ENCODE results near the gene EPHB3.
"Not testable (repeated sequence)": the region's sequence is repeated elsewhere in the genome, so short reads cannot be mapped to it uniquely, and the experiment has no call there.

The EPHB3 gene

GRCh38 chr3:184609476-184610244 is 48.1 kb downstream of the EPHB3 start:
- Histone ChIP-seq H3K36me3 (ENCODE audit: insufficient read depth, low read length) (no peaks in the 10 kb centered on the region), H3K9me3 (ENCODE audit: low read length) (no peaks in the 10 kb centered on the region), H3K27me3 (ENCODE audit: control insufficient read depth in 1 of 2, insufficient read depth in 2 of 2, low read length in 2 of 2) (peaks cover 3 to 11% of the 10 kb centered on the region in 2 donors), H3K9ac (ENCODE audit: low read length) (no peak overlapping the region), H3K4me1 (ENCODE audit: insufficient read depth, low read length) (peaks cover 7% of the 10 kb centered on the region), H3K27ac (ENCODE audit: low read depth, low read length) (no peak overlapping the region), H3K4me3 (ENCODE audit: low read depth in 1 of 2, low read length in 2 of 2) (no peak overlapping the region)

DNA sequence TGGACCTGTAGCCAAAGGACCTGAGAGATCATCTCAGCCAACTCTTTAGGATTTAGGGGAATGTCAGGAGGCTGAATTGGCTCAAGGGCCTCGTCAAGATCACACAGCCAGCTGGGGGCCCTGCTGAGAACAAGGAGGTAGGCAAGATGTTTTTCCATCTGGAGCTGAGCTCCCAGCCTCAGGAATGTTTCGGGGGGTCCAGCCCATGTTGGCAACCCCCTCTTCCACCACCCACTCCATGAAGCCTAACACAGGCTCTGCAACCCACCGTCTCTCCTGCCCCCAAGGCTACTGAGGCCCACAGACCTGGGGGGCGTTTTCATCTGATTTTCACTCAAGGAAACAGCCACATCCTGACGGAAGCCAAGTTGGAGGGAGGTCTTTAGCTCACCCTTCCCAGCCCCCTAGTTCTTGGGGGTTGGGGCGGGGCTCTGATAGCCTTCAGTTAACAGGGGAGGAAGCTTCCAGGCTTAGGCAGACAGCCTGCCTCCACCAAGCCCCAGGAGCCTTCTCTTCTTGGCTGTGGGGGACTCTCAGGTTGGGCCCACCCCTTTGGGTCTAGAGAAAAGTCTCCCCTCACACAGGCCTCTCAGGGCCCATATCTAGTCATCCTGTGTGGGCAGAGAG is 48.8 kb downstream of the EPHB3 start:
- Histone ChIP-seq H3K4me1 (ENCODE audit: insufficient read depth, low read length) (no peaks in the 10 kb centered on the region), H3K4me3 (ENCODE audit: low read depth in 1 of 2, low read length in 2 of 2) (no peak overlapping the region), H3K36me3 (ENCODE audit: insufficient read depth, low read length) (no peaks in the 10 kb centered on the region), H3K9ac (ENCODE audit: low read length) (no peak overlapping the region), H3K27me3 (ENCODE audit: control insufficient read depth in 1 of 2, insufficient read depth in 2 of 2, low read length in 2 of 2) (peaks cover 0 to 4% of the 10 kb centered on the region in 2 donors), H3K9me3 (ENCODE audit: low read length) (no peaks in the 10 kb centered on the region), H3K27ac (ENCODE audit: low read depth, low read length) (no peak overlapping the region)

DNA sequence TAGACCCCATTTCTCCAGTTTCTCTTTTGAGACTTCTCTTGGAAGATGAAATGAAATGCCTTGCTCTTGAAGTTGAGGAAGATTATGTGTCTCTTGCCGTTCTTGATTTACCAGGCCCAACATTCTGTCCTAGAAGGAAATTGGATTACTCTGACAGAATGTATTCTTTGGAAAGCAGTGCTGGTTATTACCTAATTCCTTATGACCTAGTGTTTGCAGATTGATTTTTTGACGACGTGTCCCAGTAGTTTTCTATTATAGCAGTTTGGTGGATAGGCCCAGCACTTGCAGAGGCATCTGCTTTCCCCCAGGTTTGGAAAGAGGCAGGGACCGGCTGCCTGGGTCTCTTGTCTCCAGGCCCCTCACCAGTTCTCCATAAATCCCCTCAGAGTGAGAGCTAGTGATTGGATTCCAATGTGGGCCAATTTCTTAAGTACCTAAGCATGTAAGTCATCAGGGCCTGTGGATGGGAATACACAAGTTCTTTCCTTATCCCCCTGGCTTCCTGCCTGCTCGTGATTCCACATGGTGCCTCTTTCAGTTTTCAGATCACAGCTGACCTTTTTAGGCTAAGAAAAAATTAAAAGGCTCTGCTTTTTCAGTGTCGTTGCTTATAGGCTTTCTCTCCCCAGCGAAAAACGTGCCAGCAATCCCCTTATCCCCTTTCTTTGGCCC is 50.2 kb downstream of the EPHB3 start:
- peaks cover 0 to 4% of the 10 kb centered on the region in 2 donors for H3K27me3 ChIP-seq (ENCODE audit: control insufficient read depth in 1 of 2, insufficient read depth in 2 of 2, low read length in 2 of 2)
- no peaks in the 10 kb centered on the region for H3K9me3 ChIP-seq (ENCODE audit: low read length)
- no peaks in the 10 kb centered on the region for H3K36me3 ChIP-seq (ENCODE audit: insufficient read depth, low read length)
- H3K4me1 ChIP-seq (ENCODE audit: insufficient read depth, low read length): no peaks in the 10 kb centered on the region
- H3K27ac ChIP-seq (ENCODE audit: low read depth, low read length): no peak overlapping the region
- no peak overlapping the region for H3K9ac ChIP-seq (ENCODE audit: low read length)
- no peak overlapping the region for H3K4me3 ChIP-seq (ENCODE audit: low read depth in 1 of 2, low read length in 2 of 2)

- Histone ChIP-seq H3K9ac (ENCODE audit: low read length) (no peak overlapping the region), H3K4me3 (ENCODE audit: low read depth in 1 of 2, low read length in 2 of 2) (no peak overlapping the region), H3K36me3 (ENCODE audit: insufficient read depth, low read length) (no peaks in the 10 kb centered on the region), H3K27me3 (ENCODE audit: control insufficient read depth in 1 of 2, insufficient read depth in 2 of 2, low read length in 2 of 2) (no peaks in the 10 kb centered on the region), H3K4me1 (ENCODE audit: insufficient read depth, low read length) (peaks cover 10% of the 10 kb centered on the region), H3K27ac (ENCODE audit: low read depth, low read length) (no peak overlapping the region), H3K9me3 (ENCODE audit: low read length) (no peaks in the 10 kb centered on the region)
Measured at GRCh38 chr3:184615396-184615795, 53.8 kb downstream of the EPHB3 start.

DNA sequence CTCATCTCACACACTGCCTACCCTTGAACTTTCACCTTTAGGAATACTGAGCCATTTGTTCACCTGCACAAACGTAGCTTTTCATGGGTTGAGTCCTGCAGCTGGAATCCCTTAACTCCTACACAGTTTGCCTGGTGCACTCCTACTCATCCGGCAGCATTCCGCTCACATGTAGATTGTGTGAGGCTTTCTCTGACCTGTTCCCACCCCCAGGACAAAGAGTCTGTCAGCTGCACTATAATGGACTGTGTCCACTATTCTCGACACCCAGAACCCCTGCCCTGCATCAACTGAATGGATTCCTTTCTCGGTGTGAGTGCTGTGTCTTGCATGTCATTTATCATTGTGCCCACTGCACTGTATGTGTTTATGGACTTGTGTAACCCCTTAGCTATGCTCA is 54.9 kb downstream of the EPHB3 start:
- Histone ChIP-seq H3K36me3 (ENCODE audit: insufficient read depth, low read length) (no peaks in the 10 kb centered on the region), H3K4me3 (ENCODE audit: low read depth in 1 of 2, low read length in 2 of 2) (no peak overlapping the region), H3K27me3 (ENCODE audit: control insufficient read depth in 1 of 2, insufficient read depth in 2 of 2, low read length in 2 of 2) (no peaks in the 10 kb centered on the region), H3K4me1 (ENCODE audit: insufficient read depth, low read length) (peaks cover 11% of the 10 kb centered on the region), H3K9me3 (ENCODE audit: low read length) (no peaks in the 10 kb centered on the region), H3K9ac (ENCODE audit: low read length) (no peak overlapping the region), H3K27ac (ENCODE audit: low read depth, low read length) (no peak overlapping the region)

DNA sequence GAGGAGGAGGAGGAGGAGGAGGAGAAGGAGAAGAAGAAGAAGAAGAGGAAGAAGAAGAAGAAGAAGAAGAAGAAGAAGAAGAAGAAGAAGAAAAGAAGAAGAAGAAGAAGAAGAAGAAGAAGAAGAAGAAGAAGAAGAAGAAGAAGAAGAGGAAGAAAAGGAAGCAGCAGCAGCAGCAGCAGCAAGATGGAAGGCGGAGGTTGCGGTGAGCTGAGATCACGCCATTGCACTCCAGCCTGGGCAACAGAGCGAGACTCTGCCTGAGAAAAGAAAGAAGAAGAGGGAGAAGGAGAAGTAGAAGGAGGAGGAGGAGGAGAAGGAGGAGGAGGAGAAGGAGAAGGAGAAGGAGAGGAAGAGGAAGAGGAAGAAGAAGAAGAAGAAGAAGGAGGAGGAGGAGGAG is 55.7 kb downstream of the EPHB3 start:
- not testable (repeated sequence) for H3K9ac ChIP-seq (ENCODE audit: low read length); H3K36me3 ChIP-seq (ENCODE audit: insufficient read depth, low read length); H3K9me3 ChIP-seq (ENCODE audit: low read length); H3K4me3 ChIP-seq (ENCODE audit: low read depth in 1 of 2, low read length in 2 of 2); H3K27me3 ChIP-seq (ENCODE audit: control insufficient read depth in 1 of 2, insufficient read depth in 2 of 2, low read length in 2 of 2); H3K27ac ChIP-seq (ENCODE audit: low read depth, low read length)
- peaks cover 11% of the 10 kb centered on the region for H3K4me1 ChIP-seq (ENCODE audit: insufficient read depth, low read length)

DNA sequence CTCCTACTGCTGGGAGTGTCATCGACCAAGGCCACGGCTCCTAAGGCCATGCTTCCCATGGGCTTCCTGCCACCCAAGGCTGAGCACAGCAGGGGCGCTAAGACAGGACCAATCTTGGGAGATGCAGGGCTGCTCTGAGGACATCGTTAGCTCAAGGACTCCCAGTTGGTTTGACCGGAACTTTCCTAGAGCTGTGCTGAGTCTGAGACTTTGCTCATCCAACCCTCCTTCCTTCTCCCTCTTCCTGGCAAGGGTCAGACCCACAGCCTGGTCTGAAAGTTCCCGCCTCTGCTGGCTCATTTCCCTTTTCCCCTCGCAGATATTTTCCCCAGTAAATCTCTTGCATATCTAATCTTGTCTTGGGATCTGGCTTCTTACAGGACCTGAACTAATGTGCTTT is 57.2 kb downstream of the EPHB3 start:
- Histone ChIP-seq H3K36me3 (ENCODE audit: insufficient read depth, low read length) (no peaks in the 10 kb centered on the region), H3K4me1 (ENCODE audit: insufficient read depth, low read length) (peaks cover 11% of the 10 kb centered on the region), H3K9me3 (ENCODE audit: low read length) (no peaks in the 10 kb centered on the region), H3K9ac (ENCODE audit: low read length) (no peak overlapping the region), H3K27ac (ENCODE audit: low read depth, low read length) (no peak overlapping the region), H3K4me3 (ENCODE audit: low read depth in 1 of 2, low read length in 2 of 2) (no peak overlapping the region), H3K27me3 (ENCODE audit: control insufficient read depth in 1 of 2, insufficient read depth in 2 of 2, low read length in 2 of 2) (no peaks in the 10 kb centered on the region)

GRCh38 chr3:184619369-184619768 is 57.8 kb downstream of the EPHB3 start:
- Histone ChIP-seq H3K4me1 (ENCODE audit: insufficient read depth, low read length) (peaks cover 11% of the 10 kb centered on the region), H3K9me3 (ENCODE audit: low read length) (no peaks in the 10 kb centered on the region), H3K27me3 (ENCODE audit: control insufficient read depth in 1 of 2, insufficient read depth in 2 of 2, low read length in 2 of 2) (no peaks in the 10 kb centered on the region), H3K4me3 (ENCODE audit: low read depth in 1 of 2, low read length in 2 of 2) (no peak overlapping the region), H3K27ac (ENCODE audit: low read depth, low read length) (no peak overlapping the region), H3K9ac (ENCODE audit: low read length) (no peak overlapping the region), H3K36me3 (ENCODE audit: insufficient read depth, low read length) (no peaks in the 10 kb centered on the region)

DNA sequence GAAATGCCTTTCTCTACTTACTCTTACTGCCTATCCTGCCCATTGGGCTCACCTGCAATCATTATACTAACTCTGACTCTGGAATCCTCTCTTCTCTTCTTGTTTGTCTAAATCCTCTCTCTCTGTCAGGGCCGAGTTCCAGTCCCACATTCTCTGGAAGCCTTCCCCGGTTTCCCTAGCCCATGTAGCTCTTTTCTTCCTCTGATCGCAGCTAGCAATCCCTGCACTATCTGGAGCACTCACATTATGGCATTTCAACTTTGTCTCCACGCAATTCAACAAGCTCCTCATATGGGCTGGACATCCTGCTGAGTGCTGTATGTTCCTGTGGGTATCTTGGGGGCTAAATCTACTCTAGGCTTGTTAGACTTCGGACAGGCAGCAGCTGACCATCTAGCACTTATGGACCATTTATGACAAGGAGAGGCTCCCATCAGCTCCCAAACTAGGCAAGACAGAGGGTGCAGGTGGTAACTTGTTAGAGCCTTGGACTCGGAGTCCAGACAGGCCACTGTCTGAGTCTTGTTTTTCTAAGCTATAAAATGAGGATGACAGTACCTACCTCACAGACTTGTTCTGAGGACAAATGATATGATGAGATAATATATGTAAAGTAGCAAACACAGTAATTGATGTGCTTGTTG is 58.3 kb downstream of the EPHB3 start:
- H3K9ac ChIP-seq (ENCODE audit: low read length): no peak overlapping the region
- H3K9me3 ChIP-seq (ENCODE audit: low read length): no peaks in the 10 kb centered on the region
- no peak overlapping the region for H3K27ac ChIP-seq (ENCODE audit: low read depth, low read length)
- no peaks in the 10 kb centered on the region for H3K27me3 ChIP-seq (ENCODE audit: control insufficient read depth in 1 of 2, insufficient read depth in 2 of 2, low read length in 2 of 2)
- no peak overlapping the region for H3K4me3 ChIP-seq (ENCODE audit: low read depth in 1 of 2, low read length in 2 of 2)
- H3K4me1 ChIP-seq (ENCODE audit: insufficient read depth, low read length): peaks cover 11% of the 10 kb centered on the region
- H3K36me3 ChIP-seq (ENCODE audit: insufficient read depth, low read length): no peaks in the 10 kb centered on the region

DNA sequence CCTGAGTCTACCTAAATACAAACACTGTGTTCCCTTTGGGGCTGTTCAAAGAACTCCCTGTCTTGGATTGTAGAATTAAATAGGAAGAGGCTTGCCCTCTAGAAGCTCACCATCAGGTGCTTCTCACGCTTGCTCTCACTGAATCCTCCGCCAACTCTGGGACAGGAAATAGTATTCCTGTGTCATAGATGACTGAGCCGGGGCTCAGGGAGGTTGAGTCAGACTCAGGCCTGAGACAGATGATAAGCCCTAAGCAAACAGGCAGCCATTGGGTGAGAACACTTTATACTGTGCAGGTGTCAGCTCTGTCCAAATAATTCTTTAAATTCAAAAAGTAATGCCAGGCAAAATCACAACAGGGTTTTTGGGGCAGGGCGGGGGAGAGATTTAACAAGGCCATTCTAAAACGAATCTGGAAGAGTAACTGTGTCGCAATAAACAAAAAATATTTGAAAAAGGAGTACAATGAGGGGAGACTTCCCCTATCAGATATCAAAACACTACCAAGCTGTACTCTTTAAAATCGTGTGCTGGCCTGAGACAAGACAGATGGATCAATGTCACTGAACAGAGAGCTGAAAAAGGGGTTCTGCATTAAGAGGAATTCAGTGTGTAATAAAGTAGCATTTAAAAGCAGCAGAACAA is 59.0 kb downstream of the EPHB3 start:
- no peak overlapping the region for H3K4me3 ChIP-seq (ENCODE audit: low read depth in 1 of 2, low read length in 2 of 2)
- H3K9ac ChIP-seq (ENCODE audit: low read length): no peak overlapping the region
- H3K27ac ChIP-seq (ENCODE audit: low read depth, low read length): no peak overlapping the region
- peaks cover 11% of the 10 kb centered on the region for H3K4me1 ChIP-seq (ENCODE audit: insufficient read depth, low read length)
- no peaks in the 10 kb centered on the region for H3K9me3 ChIP-seq (ENCODE audit: low read length)
- H3K36me3 ChIP-seq (ENCODE audit: insufficient read depth, low read length): no peaks in the 10 kb centered on the region
- H3K27me3 ChIP-seq (ENCODE audit: control insufficient read depth in 1 of 2, insufficient read depth in 2 of 2, low read length in 2 of 2): no peaks in the 10 kb centered on the region

DNA sequence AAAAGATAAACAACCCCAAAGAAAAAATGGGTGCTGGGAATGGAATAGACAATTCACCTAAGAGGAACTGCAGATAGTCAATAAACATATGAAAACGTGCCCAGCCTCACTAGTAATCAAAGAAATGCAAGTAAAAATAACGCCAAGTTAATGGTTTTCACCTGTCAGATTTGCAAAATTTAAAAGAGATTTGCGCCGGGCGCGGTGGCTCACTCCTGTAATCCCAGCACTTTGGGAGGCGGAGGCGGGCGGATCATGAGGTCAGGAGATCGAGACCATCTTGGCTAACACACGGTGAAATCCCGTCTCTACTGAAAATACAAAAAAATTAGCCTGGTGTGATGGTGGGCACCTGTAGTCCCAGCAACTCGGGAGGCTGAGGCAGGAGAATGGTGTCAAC is 60.6 kb downstream of the EPHB3 start:
- H3K27me3 ChIP-seq (ENCODE audit: control insufficient read depth in 1 of 2, insufficient read depth in 2 of 2, low read length in 2 of 2); H3K36me3 ChIP-seq (ENCODE audit: insufficient read depth, low read length); H3K9ac ChIP-seq (ENCODE audit: low read length); H3K27ac ChIP-seq (ENCODE audit: low read depth, low read length); H3K4me3 ChIP-seq (ENCODE audit: low read depth in 1 of 2, low read length in 2 of 2); H3K9me3 ChIP-seq (ENCODE audit: low read length): not testable (repeated sequence)
- peaks cover 11% of the 10 kb centered on the region for H3K4me1 ChIP-seq (ENCODE audit: insufficient read depth, low read length)
